IPS-20b (cell line): Measurements from ENCODE around the gene RGPD3.
"Not testable (repeated sequence)": the region's sequence is repeated elsewhere in the genome, so short reads cannot be mapped to it uniquely, and the experiment has no call there.

Source experiments
- H3K27ac ChIP-seq: one replicate; pipeline ENCODE4 v1.5.1; 2013; ENCODE audit warnings: low read length
- H3K27me3 ChIP-seq: 2 replicates; pipeline ENCODE4 v1.6.1; 2013; ENCODE audit warnings: mild to moderate bottlenecking, low read length, inconsistent platforms; ENCODE audit not compliant: insufficient read depth
- H3K36me3 ChIP-seq: 2 replicates; pipeline ENCODE4 v1.6.1; 2013; ENCODE audit warnings: low read depth, mild to moderate bottlenecking, inconsistent platforms, low read length, moderate library complexity; ENCODE audit not compliant: insufficient read depth
- H3K4me1 ChIP-seq: 2 replicates; pipeline ENCODE4 v1.6.1; 2013; ENCODE audit warnings: mild to moderate bottlenecking, control low read depth, inconsistent platforms, low read length, moderate library complexity; ENCODE audit not compliant: insufficient read depth
- H3K4me3 ChIP-seq: 2 replicates; pipeline ENCODE4 v1.5.1; 2013; ENCODE audit warnings: mild to moderate bottlenecking, low read length, inconsistent platforms
- H3K9ac ChIP-seq: 2 replicates; pipeline ENCODE4 v1.6.1; 2013; ENCODE audit warnings: low read depth, mild to moderate bottlenecking, inconsistent platforms, low read length, moderate library complexity
- H3K9me3 ChIP-seq: 2 replicates; pipeline ENCODE4 v1.6.1; 2013; ENCODE audit warnings: mild to moderate bottlenecking, low read depth, low read length, inconsistent platforms; ENCODE audit not compliant: insufficient read depth

The RGPD3 gene

GRCh38 chr2:106504787-106505186 lies 36.6 kb upstream of the RGPD3 start:
- not testable (repeated sequence) for H3K36me3 ChIP-seq, H3K4me1 ChIP-seq, H3K9ac ChIP-seq, H3K4me3 ChIP-seq, H3K9me3 ChIP-seq, H3K27me3 ChIP-seq, H3K27ac ChIP-seq

- not testable (repeated sequence) for H3K36me3 ChIP-seq, H3K4me3 ChIP-seq, H3K27ac ChIP-seq, H3K9ac ChIP-seq, H3K4me1 ChIP-seq, H3K9me3 ChIP-seq, H3K27me3 ChIP-seq
These were observed 36.0 kb upstream of the RGPD3 start for GRCh38 chr2:106504192-106504591.

GRCh38 chr2:106502351-106502750 lies 34.1 kb upstream of the RGPD3 start:
- not testable (repeated sequence) for H3K36me3 ChIP-seq, H3K9ac ChIP-seq, H3K4me3 ChIP-seq, H3K27ac ChIP-seq, H3K27me3 ChIP-seq, H3K9me3 ChIP-seq, H3K4me1 ChIP-seq

DNA sequence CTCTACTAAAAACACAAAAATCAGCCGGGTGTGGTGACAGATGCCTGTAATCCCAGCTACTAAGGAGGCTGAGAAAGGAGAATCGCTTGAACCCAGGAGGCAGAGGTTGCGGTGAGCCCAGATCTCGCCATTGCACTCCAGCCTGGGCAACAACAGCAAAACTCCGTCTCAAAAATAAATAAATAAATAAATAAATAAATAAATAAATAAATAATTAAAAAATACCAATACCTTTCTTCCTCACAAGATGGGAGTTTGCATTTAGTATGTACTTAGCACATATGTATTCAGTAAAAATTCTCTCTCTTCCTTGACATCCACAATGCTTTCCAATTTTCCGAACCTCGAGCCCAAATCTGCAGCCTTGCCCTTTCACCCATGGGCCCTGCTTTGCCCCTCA lies 32.1 kb upstream of the RGPD3 start:
- not testable (repeated sequence) for H3K27ac ChIP-seq, H3K4me1 ChIP-seq, H3K27me3 ChIP-seq, H3K9me3 ChIP-seq, H3K4me3 ChIP-seq, H3K36me3 ChIP-seq, H3K9ac ChIP-seq

GRCh38 chr2:106498549-106498948 lies 30.3 kb upstream of the RGPD3 start:
- H3K27ac ChIP-seq, H3K27me3 ChIP-seq, H3K9me3 ChIP-seq, H3K4me1 ChIP-seq, H3K36me3 ChIP-seq, H3K4me3 ChIP-seq, H3K9ac ChIP-seq: not testable (repeated sequence)

DNA sequence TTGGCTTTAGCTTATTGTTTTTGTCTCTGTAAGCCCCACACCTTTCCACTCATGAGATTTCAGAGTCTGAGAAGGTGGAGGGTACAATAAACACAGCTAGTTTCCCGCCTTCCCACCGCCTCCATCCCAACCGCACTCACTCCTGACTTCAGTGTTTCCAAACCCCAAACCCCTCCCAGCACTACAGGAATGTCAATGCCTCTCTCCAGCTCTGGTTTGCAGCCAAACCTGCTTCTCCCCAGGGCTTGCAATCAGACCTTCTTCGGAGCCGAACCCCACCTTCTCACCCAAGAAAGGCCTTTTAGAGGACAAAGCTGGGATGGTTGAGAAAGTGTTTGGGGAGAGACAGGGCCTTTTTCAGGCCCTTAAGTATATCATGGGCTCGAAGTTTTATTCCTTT lies 24.7 kb upstream of the RGPD3 start:
- not testable (repeated sequence) for H3K9me3 ChIP-seq, H3K9ac ChIP-seq, H3K36me3 ChIP-seq, H3K27me3 ChIP-seq, H3K4me3 ChIP-seq, H3K27ac ChIP-seq, H3K4me1 ChIP-seq

DNA sequence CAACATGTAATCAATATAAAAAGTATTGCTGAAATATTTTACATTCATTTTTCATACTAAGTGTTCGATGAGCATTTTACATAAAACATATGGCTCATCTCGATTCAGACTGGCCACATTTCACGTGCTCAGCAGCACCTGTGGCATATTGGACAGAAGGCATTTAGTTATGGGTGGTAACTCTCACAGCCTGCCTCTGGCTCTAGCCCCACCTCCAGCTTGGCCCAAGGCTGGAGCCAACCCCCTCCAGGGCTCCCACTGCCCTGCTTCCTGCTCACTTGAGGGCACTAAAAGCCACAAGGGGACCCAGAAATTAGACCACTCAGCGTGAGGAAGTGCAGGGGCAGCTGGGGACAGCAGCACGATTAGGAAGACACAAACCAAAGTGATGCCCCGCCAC lies 24.2 kb upstream of the RGPD3 start:
- H3K4me3 ChIP-seq, H3K9ac ChIP-seq, H3K9me3 ChIP-seq, H3K36me3 ChIP-seq, H3K27ac ChIP-seq, H3K4me1 ChIP-seq, H3K27me3 ChIP-seq: not testable (repeated sequence)

GRCh38 chr2:106489701-106490100 lies 21.5 kb upstream of the RGPD3 start:
- not testable (repeated sequence) for H3K36me3 ChIP-seq, H3K4me3 ChIP-seq, H3K9ac ChIP-seq, H3K4me1 ChIP-seq, H3K9me3 ChIP-seq, H3K27ac ChIP-seq
- H3K27me3 ChIP-seq = peaks cover 24% of the 10 kb centered on the region

DNA sequence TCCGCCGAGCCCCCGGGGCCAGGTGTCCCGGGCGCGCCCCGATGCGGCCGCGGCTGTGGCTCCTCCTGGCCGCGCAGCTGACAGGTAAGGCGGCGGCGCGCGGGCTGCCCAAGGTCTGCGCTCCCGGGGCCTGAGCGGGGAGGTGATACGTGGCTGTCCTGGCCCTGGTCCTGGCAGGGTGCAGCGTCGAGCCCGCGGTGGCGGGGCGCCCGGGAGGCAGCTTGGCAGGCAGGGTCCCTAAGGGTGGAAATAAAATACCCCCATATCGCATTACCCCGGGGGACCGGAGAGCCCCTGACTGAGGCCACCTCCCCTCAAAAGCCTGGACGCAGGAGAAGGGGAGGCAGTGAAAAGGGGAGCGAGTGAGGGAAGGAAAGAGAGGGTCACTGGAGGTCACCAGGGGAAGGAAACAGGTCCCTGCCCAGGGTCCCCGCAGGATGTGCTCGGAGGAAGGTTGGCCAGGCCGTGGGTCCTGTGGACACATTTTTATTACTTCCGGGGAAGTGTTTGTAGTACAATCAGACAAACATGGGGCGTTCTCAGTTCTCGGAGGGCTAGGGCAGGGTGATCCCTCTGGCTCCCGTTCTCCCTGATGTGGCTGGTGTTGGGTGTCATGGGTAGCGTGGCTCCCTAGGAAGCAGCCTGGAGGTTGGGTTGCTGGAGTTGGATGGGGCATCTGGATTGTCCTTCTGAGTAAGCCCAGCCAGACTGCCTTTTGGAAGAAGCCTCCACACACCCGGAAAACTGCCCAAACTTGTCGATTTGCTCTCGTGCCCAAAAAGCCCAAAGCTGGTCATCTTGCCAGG lies 19.4 kb upstream of the RGPD3 start:
- peak overlapping the region; percentile 47; the same call in 1 of the 2 replicates for H3K4me3 ChIP-seq
- H3K36me3 ChIP-seq, H3K9ac ChIP-seq: not testable (repeated sequence)

DNA sequence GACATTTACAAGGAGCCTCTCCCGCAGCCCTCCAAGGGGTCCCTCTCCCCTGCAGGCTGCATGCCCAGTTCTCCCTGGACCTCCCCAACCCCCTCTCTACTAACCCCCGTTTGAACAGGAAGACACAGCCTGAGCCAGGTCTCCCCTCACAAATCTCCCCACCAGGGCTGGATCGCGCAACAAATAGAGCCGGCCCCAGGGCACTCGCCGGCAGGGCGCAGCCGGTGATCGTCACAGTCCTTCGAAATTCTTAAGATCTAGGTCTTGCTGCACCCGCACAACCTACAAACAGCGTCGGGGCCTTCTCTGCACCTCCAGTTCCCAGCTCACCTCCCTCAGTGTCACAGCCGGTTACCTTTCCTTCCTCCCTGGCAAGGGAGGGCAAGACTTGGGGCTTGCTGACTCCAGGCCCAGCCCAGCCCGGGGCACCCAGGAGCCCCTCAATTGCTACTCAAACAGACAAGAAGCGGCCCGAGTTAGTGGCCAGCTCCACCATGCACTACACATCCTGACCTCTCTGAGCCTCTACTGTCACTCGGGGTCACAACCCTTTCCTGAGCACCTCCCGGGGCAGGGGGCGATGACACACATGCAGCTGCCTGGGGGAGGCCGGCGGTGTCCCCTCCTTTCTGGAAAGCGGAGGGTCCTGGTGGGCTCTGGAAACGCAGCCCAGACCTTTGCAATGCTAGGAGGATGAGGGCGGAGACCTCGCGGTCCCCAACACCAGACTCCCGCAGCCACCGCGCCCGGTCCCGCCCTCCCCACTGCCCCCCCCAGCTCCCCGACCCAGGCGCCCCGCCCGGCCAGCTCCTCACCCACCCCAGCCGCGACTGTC lies 18.6 kb upstream of the RGPD3 start, which contains the start of gene CD8B2:
CD8B2 (plus strand) TSS at position 814 of the 835 bp plus-strand sequence. CDS start 63 bp downstream, outside the sequence.
- not testable (repeated sequence) for H3K36me3 ChIP-seq, H3K4me1 ChIP-seq, H3K9me3 ChIP-seq, H3K9ac ChIP-seq, H3K27ac ChIP-seq
- Histone ChIP-seq H3K27me3 (peaks cover 24% of the 10 kb centered on the region), H3K4me3 (peak within 1 kb of the TSS; percentile 47; the same call in 1 of the 2 replicates)

More for the DNA sequence above, 19.4 kb upstream of the RGPD3 start:
- H3K27me3 ChIP-seq = peaks cover 24% of the 10 kb centered on the region
- not testable (repeated sequence) for H3K4me1 ChIP-seq, H3K27ac ChIP-seq, H3K9me3 ChIP-seq

DNA sequence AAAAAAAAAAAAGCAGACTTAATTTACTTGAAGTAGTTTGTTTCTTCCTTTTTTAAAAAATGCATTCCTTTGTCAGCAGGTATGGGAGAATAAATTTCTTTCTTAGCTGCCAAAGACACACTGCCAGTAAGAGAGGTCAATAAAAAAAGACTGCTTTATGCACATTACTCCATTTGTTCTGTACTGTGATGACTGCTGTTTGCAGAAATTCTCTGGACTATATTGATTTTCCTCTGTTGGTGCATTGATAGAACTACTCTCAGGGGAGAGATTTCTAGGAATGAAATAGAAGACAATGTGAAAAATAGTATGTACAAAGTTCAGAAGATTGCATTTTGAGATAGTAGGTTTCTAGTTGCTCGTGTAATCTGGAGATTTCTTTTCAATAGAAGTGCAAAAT lies 11.3 kb upstream of the RGPD3 start:
- not testable (repeated sequence) for H3K27me3 ChIP-seq, H3K9ac ChIP-seq, H3K4me3 ChIP-seq

GRCh38 chr2:106477647-106478046 lies 9.4 kb upstream of the RGPD3 start:
- not testable (repeated sequence) for H3K4me3 ChIP-seq, H3K4me1 ChIP-seq, H3K27me3 ChIP-seq, H3K9me3 ChIP-seq, H3K27ac ChIP-seq, H3K36me3 ChIP-seq, H3K9ac ChIP-seq

More for the DNA sequence above, 11.3 kb upstream of the RGPD3 start:
- not testable (repeated sequence) for H3K9me3 ChIP-seq, H3K36me3 ChIP-seq, H3K4me1 ChIP-seq, H3K27ac ChIP-seq
